H1 (cell line): ENCODE results near the gene HSPA1A. TPM values are rescaled to one million over a fixed set of nuclear protein-coding genes. Genes with fewer than 3 reads are reported as not detected.
A peak's percentile ranks its signal among the peaks of the same experiment; 100 is the strongest.
"Not testable (repeated sequence)": the region's sequence is repeated elsewhere in the genome, so short reads cannot be mapped to it uniquely, and the experiment has no call there.

Experiments
- CTCF ChIA-PET: fragments of 300-600 bp; sonication (Branson Sonifier 250); formaldehyde crosslinking; loops from one replicate; lab custom pipeline; 2021; ENCODE audit not compliant: partially characterized antibody; lab: Charles Lee
- POLR2A ChIA-PET: fragments of 300-600 bp; sonication (Branson Sonifier 250); formaldehyde crosslinking; loops from one replicate; lab custom pipeline; 2021; ENCODE audit warnings: inconsistent platforms; ENCODE audit not compliant: partially characterized antibody; lab: Charles Lee
- DNase-seq, 2 experiments: peaks; one replicate each; pipeline versions ENCODE4 v3.0.0 to v3.0.0-alpha.2; 2010 to 2022; ENCODE audit warnings: low spot score in 2 of 2, low read depth in 1 of 2, mixed read lengths in 1 of 2
- FAIRE-seq: peaks from 2 replicates; lab custom pipeline; 2011; peaks lifted over from hg19 to GRCh38; lab: Jason Lieb, UNC
- H2AFZ ChIP-seq: 2 replicates; pipeline ENCODE4 v1.8.1; 2012; ENCODE audit warnings: low read length, inconsistent platforms
- H2AK5ac ChIP-seq: 2 replicates; pipeline ENCODE4 v1.6.1; 2013; ENCODE audit warnings: low read depth, low read length
- H2BK120ac ChIP-seq: replicated peaks from 2 replicates; pipeline ENCODE3; 2013; ENCODE audit warnings: low read depth, low read length, inconsistent platforms
- H2BK12ac ChIP-seq: 2 replicates; pipeline ENCODE4 v1.6.1; 2013; ENCODE audit warnings: low read depth, low read length
- H2BK15ac ChIP-seq: 2 replicates; pipeline ENCODE4 v1.6.1; 2013; ENCODE audit warnings: low read length
- H2BK20ac ChIP-seq: 2 replicates; pipeline ENCODE4 v1.6.1; 2013; ENCODE audit warnings: low read length
- H2BK5ac ChIP-seq: 2 replicates; pipeline ENCODE4 v1.6.1; 2013; ENCODE audit warnings: low read depth, low read length
- H3K14ac ChIP-seq: 2 replicates; pipeline ENCODE4 v1.6.1; 2013; ENCODE audit warnings: inconsistent platforms; ENCODE audit not compliant: insufficient read length
- H3K18ac ChIP-seq: 2 replicates; pipeline ENCODE4 v1.6.1; 2013; ENCODE audit warnings: low read length; ENCODE audit errors: extremely low read depth
- H3K23ac ChIP-seq: 2 replicates; pipeline ENCODE4 v1.6.1; 2013; ENCODE audit warnings: inconsistent platforms; ENCODE audit not compliant: insufficient read length
- H3K23me2 ChIP-seq: 2 replicates; pipeline ENCODE4 v1.6.1; 2013; ENCODE audit warnings: low read depth, low read length
- H3K27ac ChIP-seq: 2 replicates; pipeline ENCODE4 v1.6.1; 2011; ENCODE audit warnings: low read depth, low read length, inconsistent platforms
- H3K27me3 ChIP-seq, 4 experiments: replicated peaks in 1 of 4; 1 replicate in 1 of 4; 2 replicates in 3 of 4; pipeline versions ENCODE4 v1.6.1 to v1.8.1; 2011 to 2013; ENCODE audit warnings: low read length in 3 of 4, mild to moderate bottlenecking in 3 of 4, inconsistent platforms in 2 of 4, mixed read lengths in 2 of 4, moderate library complexity in 1 of 4; ENCODE audit not compliant: control insufficient read depth in 3 of 4, insufficient read depth in 3 of 4; ENCODE audit errors: extremely low read depth in 1 of 4
- H3K36me3 ChIP-seq, 4 experiments: 2 replicates each; pipeline versions ENCODE4 v1.6.1 to v1.8.1; 2011 to 2013; ENCODE audit warnings: mild to moderate bottlenecking in 4 of 4, low read length in 3 of 4, moderate library complexity in 2 of 4, control low read depth in 1 of 4, inconsistent platforms in 1 of 4; ENCODE audit not compliant: insufficient read depth in 4 of 4, control insufficient read depth in 2 of 4
- H3K4ac ChIP-seq: replicated peaks from 2 replicates; pipeline ENCODE3; 2013; ENCODE audit warnings: low read length, low read depth, mixed read lengths, inconsistent platforms; ENCODE audit not compliant: insufficient read length
- H3K4me1 ChIP-seq, 4 experiments: replicated peaks in 1 of 4; 1 replicate in 1 of 4; 2 replicates in 3 of 4; pipeline versions ENCODE4 v1.6.1 to v1.8.1; 2011 to 2013; ENCODE audit warnings: low read length in 3 of 4, inconsistent platforms in 2 of 4, mixed read lengths in 1 of 4; ENCODE audit not compliant: insufficient read depth in 4 of 4, control insufficient read depth in 3 of 4
- H3K4me2 ChIP-seq, 2 experiments: 2 replicates each; pipeline versions ENCODE4 v1.6.1 to v1.8.1; 2011 to 2013; ENCODE audit warnings: low read depth in 2 of 2, low read length in 2 of 2, control low read depth in 1 of 2, inconsistent platforms in 1 of 2, mild to moderate bottlenecking in 1 of 2; ENCODE audit not compliant: insufficient read depth in 1 of 2
- H3K4me3 ChIP-seq, 4 experiments: fragments of 200-600, 300-600 bp in 1 of 4; sonication (generic), shearing (Covaris generic), sonication (Bioruptor Twin) in 1 of 4; 2 replicates each; pipeline versions ENCODE4 v1.5.1 to v1.8.1; 2011 to 2016; ENCODE audit warnings: low read length in 4 of 4, low read depth in 3 of 4, control low read depth in 2 of 4, inconsistent platforms in 2 of 4, mild to moderate bottlenecking in 2 of 4, mixed read lengths in 1 of 4, moderate library complexity in 1 of 4; ENCODE audit not compliant: insufficient read depth in 2 of 4; ENCODE audit errors: extremely low read depth in 1 of 4
- H3K56ac ChIP-seq: replicated peaks from 2 replicates; pipeline ENCODE3; 2013; ENCODE audit warnings: low read depth, mild to moderate bottlenecking, mixed read lengths, low read length, inconsistent platforms; ENCODE audit not compliant: insufficient read length
- H3K79me1 ChIP-seq: 2 replicates; pipeline ENCODE4 v1.6.1; 2013; ENCODE audit warnings: low read depth, low read length, control low read depth
- H3K79me2 ChIP-seq, 2 experiments: 2 replicates each; pipeline versions ENCODE4 v1.6.1 to v1.8.1; 2012 to 2013; ENCODE audit warnings: low read length in 2 of 2, mild to moderate bottlenecking in 2 of 2, inconsistent platforms in 1 of 2; ENCODE audit not compliant: insufficient read depth in 2 of 2, control insufficient read depth in 1 of 2
- H3K9ac ChIP-seq, 4 experiments: replicated peaks in 1 of 4; 1 replicate in 1 of 4; 2 replicates in 3 of 4; pipeline versions ENCODE4 v1.6.1 to v1.8.1; 2011 to 2013; ENCODE audit warnings: low read depth in 3 of 4, low read length in 3 of 4, control low read depth in 2 of 4, mild to moderate bottlenecking in 2 of 4, moderate library complexity in 2 of 4, inconsistent platforms in 1 of 4; ENCODE audit errors: extremely low read depth in 1 of 4
- H3K9me3 ChIP-seq, 2 experiments: 2 replicates each; pipeline versions ENCODE4 v1.6.1 to v1.8.1; 2012 to 2013; ENCODE audit warnings: mild to moderate bottlenecking in 2 of 2, moderate library complexity in 2 of 2, control low read depth in 1 of 2, inconsistent platforms in 1 of 2, low read depth in 1 of 2, low read length in 1 of 2, mixed read lengths in 1 of 2; ENCODE audit not compliant: insufficient read depth in 2 of 2
- H4K20me1 ChIP-seq, 2 experiments: replicated peaks in 1 of 2; 2 replicates each; pipeline versions ENCODE3 to v1.8.1; 2011 to 2013; ENCODE audit warnings: inconsistent platforms in 2 of 2, low read length in 2 of 2, mild to moderate bottlenecking in 1 of 2; ENCODE audit not compliant: insufficient read depth in 2 of 2, control insufficient read depth in 1 of 2
- H4K5ac ChIP-seq: 2 replicates; pipeline ENCODE4 v1.6.1; 2013; ENCODE audit warnings: low read length, low read depth, mixed read lengths, inconsistent platforms; ENCODE audit not compliant: insufficient read length
- H4K8ac ChIP-seq: 2 replicates; pipeline ENCODE4 v1.8.0; 2013; ENCODE audit warnings: mild to moderate bottlenecking, moderate library complexity, low read length, inconsistent platforms; ENCODE audit not compliant: insufficient read depth; ENCODE audit errors: extremely low read depth
- H4K91ac ChIP-seq: replicated peaks from 2 replicates; pipeline ENCODE3; 2013; ENCODE audit warnings: low read length, mixed read lengths, inconsistent platforms; ENCODE audit not compliant: insufficient read length
- WGBS, 2 experiments: shearing (Covaris generic) in 1 of 2; methylation state at CpG; one replicate each; pipeline versions ENCODE4 v1.1.6 to v1.1.7; 2013 to 2015; ENCODE audit warnings: low lambda C conversion rate in 2 of 2, mixed read lengths in 2 of 2, inconsistent platforms in 1 of 2, low coverage in 1 of 2, missing lambda C conversion rate in 1 of 2; ENCODE audit not compliant: insufficient replicate concordance in 2 of 2, insufficient coverage in 1 of 2, insufficient read length in 1 of 2; ENCODE audit errors: extremely low coverage in 1 of 2, missing lambda C conversion rate in 1 of 2; 5-methylcytosine and 5-hydroxymethylcytosine counted together
- polyA plus RNA-seq, 7 experiments: library from polyadenylated mRNA; depleted of rRNA in 3 of 7; stranded (reverse) in 5 of 7; unstranded in 2 of 7; fragments of >200 nt in 5 of 7; fragments of 200-250 nt in 2 of 7; gene quantifications; 1 replicate in 5 of 7; 2 replicates in 1 of 7; 4 replicates in 1 of 7; pipeline versions ENCODE4 v1.2.1 to v1.2.3, GENCODE V29; 2011 to 2013; ENCODE audit warnings: missing spikeins in 2 of 7, mixed read lengths in 2 of 7
- total RNA-seq: library from RNA; stranded (reverse); fragmentation: NEBNext Ultra II Directional; extraction: Animal tissue kit (Norgen Biotek cat#: 25700); gene quantifications from 2 replicates; pipeline ENCODE4 v1.2.1, GENCODE V29; 2021

HSPA1A gene
- total and polyA plus RNA-seq, 2 of the 8 experiments (the other 6 are each of a cell fraction or from before 2014, with no cell fraction given) = 40.7 to 54.0 TPM

- H3K18ac ChIP-seq, H3K14ac ChIP-seq, H2AFZ ChIP-seq, DNase-seq, H3K9me3 ChIP-seq, H2BK120ac ChIP-seq, H2BK20ac ChIP-seq, H4K5ac ChIP-seq, H4K91ac ChIP-seq, H4K8ac ChIP-seq, H3K79me1 ChIP-seq, H3K4ac ChIP-seq, H2BK15ac ChIP-seq, H3K4me1 ChIP-seq, H3K79me2 ChIP-seq, H3K23ac ChIP-seq, H2AK5ac ChIP-seq, CTCF ChIA-PET, FAIRE-seq, H2BK12ac ChIP-seq, H3K56ac ChIP-seq, H3K27me3 ChIP-seq, H2BK5ac ChIP-seq, H3K27ac ChIP-seq, H3K36me3 ChIP-seq, H4K20me1 ChIP-seq, H3K9ac ChIP-seq: not testable (repeated sequence)
- Histone ChIP-seq H3K23me2 (peaks cover 12% of the 10 kb centered on the region), H3K4me3 (peak overlapping the region in 3 of 4 experiments; percentile 2 to 46 (median 18); a peak in 4 of 8 replicates), H3K4me2 (peak overlapping the region; percentile 51 to 55; a peak in 3 of 4 replicates)
- 87% methylated on average over 8 of the region's 8 CpGs; no CpG with 5 or more reads in 1 of the 2 experiments for WGBS, 2 experiments
- POLR2A ChIA-PET = interaction anchor here (0.6 to 10.9 kb wide), 7 partner anchors 8 to 104 kb away, joined by 3 to 136 read pairs (median 4); partner anchors contain the start of gene HSPA1B
Observed at GRCh38 chr6:31817929-31818511, 2.7 kb downstream of the HSPA1A start.
